WTC11 (cell line): Measurements from ENCODE around the gene GPR15LG. TPM values are rescaled to one million over a fixed set of nuclear protein-coding genes. Genes with fewer than 3 reads are reported as not detected.

ENCODE experiments used
- ATAC-seq: fragments of 200-7000 bp; cut with Tn5 transposase; 2 replicates; pipeline ENCODE4 v1.10.0; 2021; ENCODE audit warnings: mild to moderate bottlenecking, moderate library complexity
- CTCF ChIA-PET: fragments of 300-600 bp; sonication (Branson Sonifier 250); formaldehyde crosslinking; loops from one replicate; lab custom pipeline; 2021; ENCODE audit warnings: antibody characterized with exemption; lab: Charles Lee
- POLR2A ChIA-PET: fragments of 350-600 bp; sonication (Branson Sonifier 250); formaldehyde crosslinking; loops from one replicate; lab custom pipeline; 2021; ENCODE audit warnings: antibody characterized with exemption; lab: Charles Lee
- DNase-seq: peaks from one replicate; pipeline ENCODE4 v3.0.0; 2021; ENCODE audit warnings: low spot score
- H3K27ac Mint-ChIP-seq: 2 replicates; pipeline ENCODE4 v1.8.0; 2021; ENCODE audit warnings: mixed read lengths
- H3K27me3 Mint-ChIP-seq: 2 replicates; pipeline ENCODE4 v1.8.0; 2021; ENCODE audit warnings: low read depth, mild to moderate bottlenecking, moderate library complexity, mixed read lengths
- H3K36me3 Mint-ChIP-seq: 2 replicates; pipeline ENCODE4 v1.8.0; 2021; ENCODE audit warnings: mixed read lengths
- H3K4me1 Mint-ChIP-seq: 2 replicates; pipeline ENCODE4 v1.8.0; 2022; ENCODE audit warnings: mixed read lengths
- H3K4me3 Mint-ChIP-seq: 2 replicates; pipeline ENCODE4 v1.8.0; 2021; ENCODE audit warnings: mild to moderate bottlenecking, moderate library complexity, mixed read lengths
- H3K9me3 Mint-ChIP-seq: 2 replicates; pipeline ENCODE4 v1.8.0; 2021; ENCODE audit warnings: mixed read lengths
- ARID4B ChIP-seq: sonication (generic); formaldehyde crosslinking; IDR thresholded peaks from 2 replicates; pipeline ENCODE4 v1.8.0; 2023; ENCODE audit warnings: missing genetic modification reagents, mild to moderate bottlenecking, borderline replicate concordance
- ATF2 ChIP-seq: sonication (generic); formaldehyde crosslinking; IDR thresholded peaks from 2 replicates; pipeline ENCODE4 v1.8.1; 2022; ENCODE audit warnings: low read depth, missing genetic modification reagents, borderline replicate concordance
- CBFB ChIP-seq: sonication (generic); formaldehyde crosslinking; IDR thresholded peaks from 2 replicates; pipeline ENCODE4 v1.8.1; 2022; ENCODE audit warnings: mild to moderate bottlenecking, low read depth, missing genetic modification reagents
- FOXP4 ChIP-seq: sonication (generic); formaldehyde crosslinking; IDR thresholded peaks from 2 replicates; pipeline ENCODE4 v1.8.0; 2022; ENCODE audit warnings: mild to moderate bottlenecking, missing genetic modification reagents
- GTF2I ChIP-seq: fragments of 250-450 bp; sonication (Bioruptor Pico); conservative IDR thresholded peaks from 2 replicates; pipeline ENCODE4 v1.4.0; 2021; ENCODE audit warnings: mild to moderate bottlenecking
- MAX ChIP-seq: sonication (generic); formaldehyde crosslinking; IDR thresholded peaks from 2 replicates; pipeline ENCODE4 v1.8.0; 2022; ENCODE audit warnings: mild to moderate bottlenecking, missing genetic modification reagents
- MYBL2 ChIP-seq: sonication (generic); formaldehyde crosslinking; IDR thresholded peaks from 2 replicates; pipeline ENCODE4 v1.8.1; 2023; ENCODE audit warnings: mild to moderate bottlenecking, moderate library complexity, missing genetic modification reagents
- NFATC4 ChIP-seq: fragments of 250-450 bp; sonication (Bioruptor Pico); IDR thresholded peaks from 2 replicates; pipeline ENCODE4 v1.9.0; 2021; ENCODE audit warnings: mild to moderate bottlenecking
- NR3C1 ChIP-seq: sonication (generic); formaldehyde crosslinking; conservative IDR thresholded peaks from 2 replicates; pipeline ENCODE4 v1.8.1; 2023; ENCODE audit warnings: low read depth, mild to moderate bottlenecking, missing genetic modification reagents
- PRRX2 ChIP-seq: fragments of 250-450 bp; sonication (Bioruptor Pico); IDR thresholded peaks from 2 replicates; pipeline ENCODE4 v1.8.0; 2021; ENCODE audit warnings: mild to moderate bottlenecking
- STAT6 ChIP-seq: sonication (generic); formaldehyde crosslinking; conservative IDR thresholded peaks from 2 replicates; pipeline ENCODE4 v1.8.1; 2023; ENCODE audit warnings: mild to moderate bottlenecking, low read depth, missing genetic modification reagents, moderate library complexity
- TEAD4 ChIP-seq: sonication (generic); formaldehyde crosslinking; IDR thresholded peaks from 2 replicates; pipeline ENCODE4 v1.8.0; 2022; ENCODE audit warnings: mild to moderate bottlenecking, missing genetic modification reagents
- TP53 ChIP-seq: sonication (generic); formaldehyde crosslinking; IDR thresholded peaks from 2 replicates; pipeline ENCODE4 v1.8.1; 2023; ENCODE audit warnings: mild to moderate bottlenecking, missing genetic modification reagents
- USF2 ChIP-seq: sonication (generic); formaldehyde crosslinking; IDR thresholded peaks from 2 replicates; pipeline ENCODE4 v1.8.1; 2023; ENCODE audit warnings: mild to moderate bottlenecking, missing genetic modification reagents, moderate library complexity
- ZBTB21 ChIP-seq: sonication (generic); formaldehyde crosslinking; IDR thresholded peaks from 2 replicates; pipeline ENCODE4 v1.8.1; 2023; ENCODE audit warnings: mild to moderate bottlenecking, missing genetic modification reagents, borderline replicate concordance
- ZNF138 ChIP-seq: sonication (generic); formaldehyde crosslinking; conservative IDR thresholded peaks from 2 replicates; pipeline ENCODE4 v1.8.1; 2022; ENCODE audit warnings: mild to moderate bottlenecking, moderate library complexity, missing genetic modification reagents
- ZNF317 ChIP-seq: sonication (generic); formaldehyde crosslinking; IDR thresholded peaks from 2 replicates; pipeline ENCODE4 v1.8.1; 2023; ENCODE audit warnings: low read depth, mild to moderate bottlenecking, moderate library complexity, missing genetic modification reagents, borderline replicate concordance
- total RNA-seq: library from RNA; stranded (reverse); gene quantifications from 3 replicates; pipeline ENCODE4 v1.2.3, GENCODE V29; 2021

GPR15LG gene
- total RNA-seq, 1 experiment from 2014 or later: not detected

- Mint-ChIP-seq H3K27me3 (peaks cover 5% of the 10 kb centered on the region), H3K4me1 (peaks cover 23% of the 10 kb centered on the region), H3K9me3 (no peaks in the 10 kb centered on the region), H3K27ac (peak overlapping the region; percentile 97)
- ATAC-seq: no peak
- CTCF ChIA-PET: interaction anchor here (0.6 to 3.4 kb wide), 9 partner anchors 10 to 410 kb away, joined by 3 to 29 read pairs (median 4); no protein-coding TSS in a partner anchor
- DNase-seq: no peak
- TF ChIP-seq TP53 (no peak), FOXP4 (no peak), ZBTB21 (CRISPR knock-in tag) (no peak), ATF2 (CRISPR knock-in tag) (no peak), NR3C1 (no peak), MYBL2 (no peak), TEAD4 (CRISPR knock-in tag) (no peak), ZNF138 (CRISPR knock-in tag) (no peak), ZNF317 (CRISPR knock-in tag) (no peak), NFATC4 (CRISPR knock-in tag) (no peak), ARID4B (CRISPR knock-in tag) (no peak), PRRX2 (CRISPR knock-in tag) (no peak), MAX (CRISPR knock-in tag) (no peak), CBFB (no peak)
- TF ChIP-seq, all 79 proteins: peak for 0
- Mint-ChIP-seq H3K36me3 (peaks cover 12% of the 10 kb centered on the region), H3K4me3 (peak overlapping the region; percentile 95)
- POLR2A ChIA-PET: interaction anchor here (0.7 to 1.5 kb wide), 3 partner anchors 20 to 468 kb away, joined by 3 to 5 read pairs (median 3); no protein-coding TSS in a partner anchor
These were observed 35.0 kb upstream of the GPR15LG start for GRCh38 chr10:84138478-84139125.

GRCh38 chr10:84139126-84140035 lies 34.2 kb upstream of the GPR15LG start, which contains the start of gene GHITM:
GHITM (plus strand) TSS chr10:84139509; CDS start chr10:84141501, 1,992 bp downstream.
- ChIA-PET POLR2A (interaction anchor here (0.6 to 1.5 kb wide), 4 partner anchors 19 to 95 kb away, joined by 3 to 5 read pairs (median 3); no protein-coding TSS in a partner anchor), CTCF (interaction anchor here (0.6 to 3.4 kb wide), 10 partner anchors 9 to 410 kb away, joined by 3 to 29 read pairs (median 4); no protein-coding TSS in a partner anchor)
- peaks cover 23% of the 10 kb centered on the region for H3K4me1 Mint-ChIP-seq
- peaks cover 18% of the 10 kb centered on the region for H3K36me3 Mint-ChIP-seq
- DNase-seq (peak; percentile 99), ATAC-seq (peak; percentile 98)
- H3K27me3 Mint-ChIP-seq: peaks cover 2% of the 10 kb centered on the region
- H3K9me3 Mint-ChIP-seq: no peaks in the 10 kb centered on the region
- H3K27ac Mint-ChIP-seq: peak within 1 kb of the TSS; percentile 97
- peak within 1 kb of the TSS; percentile 95 for H3K4me3 Mint-ChIP-seq
- TF ChIP-seq ZNF317 (CRISPR knock-in tag): no peak
- TF ChIP-seq GTF2I: no peak
- no peak for TF ChIP-seq STAT6
- TF ChIP-seq USF2: no peak
